Suprapubic skin (tissue), 4 donors: ENCODE data around the gene LRRC75B.

Source experiments
- EP300 ChIP-seq: sonication (generic); formaldehyde crosslinking; IDR thresholded peaks from one replicate; pipeline ENCODE4 v1.6.1; 2017; ENCODE audit warnings: antibody characterized with exemption
- POLR2A ChIP-seq, 2 donors: fragments of 450-650 bp; IDR thresholded peaks; one replicate each; pipeline ENCODE4 v1.6.1; 2017; ENCODE audit warnings: antibody characterized with exemption in 2 of 2, mild to moderate bottlenecking in 2 of 2, moderate library complexity in 2 of 2
- POLR2AphosphoS5 ChIP-seq, 3 donors: sonication (generic); formaldehyde crosslinking; IDR thresholded peaks; one replicate each; pipeline ENCODE4 v1.6.1; 2017; ENCODE audit warnings: antibody characterized with exemption in 3 of 3
- TF ChIP-seq, protein P1 (sequence below), 2 donors: fragments of 200-600 bp in 1 of 2; fragments of 450-650 bp in 1 of 2; sonication (generic) in 1 of 2; IDR thresholded peaks; one replicate each; pipeline ENCODE4 v1.5.1; 2016 to 2019; ENCODE audit warnings: antibody characterized with exemption in 2 of 2, mild to moderate bottlenecking in 1 of 2, moderate library complexity in 1 of 2

DNA sequence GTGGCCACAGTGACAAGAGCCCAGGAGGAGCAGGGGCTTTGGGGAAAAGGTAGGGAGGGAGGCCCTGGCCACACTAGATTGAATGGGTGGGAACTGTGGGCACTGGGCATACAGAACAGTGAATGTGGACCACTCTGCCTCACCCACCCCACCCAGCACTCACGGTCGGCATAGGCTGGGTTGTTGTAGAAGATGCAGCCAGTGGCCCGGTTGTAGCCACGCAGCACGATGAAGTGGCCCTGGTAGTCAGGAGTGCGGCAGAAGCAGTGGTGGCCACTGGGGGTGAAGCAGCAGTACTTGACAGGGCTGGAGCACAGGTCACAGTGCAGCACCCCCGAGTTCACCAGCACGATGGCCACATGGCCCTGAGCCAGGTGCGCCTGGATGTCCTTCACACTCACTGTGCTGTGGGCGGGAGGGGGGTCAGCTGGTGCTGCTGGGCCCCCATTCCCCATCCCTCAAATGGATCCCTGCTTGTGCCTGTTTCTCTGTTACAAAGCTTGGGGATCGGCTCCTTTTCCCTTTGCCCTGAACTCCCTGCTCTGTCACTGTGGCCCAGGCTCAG is 49.1 kb downstream of the LRRC75B start:
- TF ChIP-seq EP300 (no peak), POLR2A (IDR thresholded peaks at IDR 0.05) (no peak), POLR2AphosphoS5 (IDR thresholded peaks at IDR 0.05) (no peak)
- TF ChIP-seq, protein P1, sequence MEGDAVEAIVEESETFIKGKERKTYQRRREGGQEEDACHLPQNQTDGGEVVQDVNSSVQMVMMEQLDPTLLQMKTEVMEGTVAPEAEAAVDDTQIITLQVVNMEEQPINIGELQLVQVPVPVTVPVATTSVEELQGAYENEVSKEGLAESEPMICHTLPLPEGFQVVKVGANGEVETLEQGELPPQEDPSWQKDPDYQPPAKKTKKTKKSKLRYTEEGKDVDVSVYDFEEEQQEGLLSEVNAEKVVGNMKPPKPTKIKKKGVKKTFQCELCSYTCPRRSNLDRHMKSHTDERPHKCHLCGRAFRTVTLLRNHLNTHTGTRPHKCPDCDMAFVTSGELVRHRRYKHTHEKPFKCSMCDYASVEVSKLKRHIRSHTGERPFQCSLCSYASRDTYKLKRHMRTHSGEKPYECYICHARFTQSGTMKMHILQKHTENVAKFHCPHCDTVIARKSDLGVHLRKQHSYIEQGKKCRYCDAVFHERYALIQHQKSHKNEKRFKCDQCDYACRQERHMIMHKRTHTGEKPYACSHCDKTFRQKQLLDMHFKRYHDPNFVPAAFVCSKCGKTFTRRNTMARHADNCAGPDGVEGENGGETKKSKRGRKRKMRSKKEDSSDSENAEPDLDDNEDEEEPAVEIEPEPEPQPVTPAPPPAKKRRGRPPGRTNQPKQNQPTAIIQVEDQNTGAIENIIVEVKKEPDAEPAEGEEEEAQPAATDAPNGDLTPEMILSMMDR (IDR thresholded peaks at IDR 0.05): no peak
